Measurements from ENCODE around the gene PPP2R5C. TPM values are rescaled to one million over a fixed set of nuclear protein-coding genes. Genes with fewer than 3 reads are reported as not detected.

PPP2R5C gene
- polyA plus RNA-seq, 3 donors, result 61.9 to 72.5 (median 64.0) TPM

DNA sequence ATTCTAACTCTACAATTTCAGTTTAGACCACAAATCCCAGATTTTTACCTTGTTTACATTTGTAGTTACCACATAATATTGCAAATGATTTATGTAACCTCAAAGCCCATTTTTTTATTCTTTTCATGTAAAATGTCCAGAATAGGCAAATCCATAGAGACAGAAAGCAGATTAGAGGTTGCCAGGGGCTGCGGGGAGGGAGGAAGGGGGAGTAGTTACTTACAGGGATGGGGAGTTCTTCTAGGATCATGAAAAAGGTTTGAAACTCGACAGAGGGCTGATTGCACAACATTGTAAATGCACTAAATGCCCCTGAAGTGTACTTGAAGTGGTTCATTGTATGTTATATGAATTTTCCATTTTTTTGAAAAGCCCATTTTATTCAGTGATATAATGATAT lies 66.5 kb downstream of the PPP2R5C start:
- no peak overlapping the region for H2AFZ ChIP-seq (ENCODE audit: insufficient read depth, low read depth, low read length, poor library complexity, severe bottlenecking)
- peaks cover 46 to 52% of the 10 kb centered on the region in 2 donors for H3K36me3 Mint-ChIP-seq

GRCh38 chr14:101830271-101830670 lies 68.8 kb downstream of the PPP2R5C start:
- no peaks in the 10 kb centered on the region for H3K9me3 ChIP-seq (replicated peaks in 1 of 2; ENCODE audit: control insufficient read depth in 1 of 2, insufficient read depth in 1 of 2, low read length in 2 of 2)
- no peak for TF ChIP-seq CTCF (IDR thresholded peaks at IDR 0.05)
- no peak overlapping the region for H3K27ac ChIP-seq (ENCODE audit: low read depth in 1 of 2, low read length in 2 of 2)
- H3K79me2 ChIP-seq (ENCODE audit: insufficient read depth, low read length), result peaks cover 100% of the 10 kb centered on the region
- H3K9me3 Mint-ChIP-seq, result peaks cover 0 to 3% (median 0%) of the 10 kb centered on the region in 7 donors
- H3K36me3 Mint-ChIP-seq, result peaks cover 50 to 65% of the 10 kb centered on the region in 2 donors
- H3K27me3 ChIP-seq (ENCODE audit: control insufficient read depth in 2 of 2, insufficient read depth in 2 of 2, low read length in 2 of 2), result no peaks in the 10 kb centered on the region
- no peak overlapping the region for H3K4me2 ChIP-seq (replicated peaks; ENCODE audit: extremely low read depth, low read length, poor library complexity, severe bottlenecking)
- H3K4me1 Mint-ChIP-seq, result peaks cover 26% of the 10 kb centered on the region
- no peaks in the 10 kb centered on the region for H3K27me3 Mint-ChIP-seq (ENCODE audit: low read depth in 3 of 3)
- H3K27ac Mint-ChIP-seq, result no peak overlapping the region
- no peak for DNase-seq
- intact Hi-C loops (cut with micrococcal nuclease), result loop anchor here in 1 of 2 donors (5.0 kb wide), 1 partner anchor 58 kb away; no protein-coding TSS in a partner anchor
- H2AFZ ChIP-seq (ENCODE audit: insufficient read depth, low read depth, low read length, poor library complexity, severe bottlenecking), result no peak overlapping the region
- H3K4me3 ChIP-seq (replicated peaks in 1 of 3; ENCODE audit: low read depth in 2 of 3, low read length in 3 of 3), result no peak overlapping the region
- no peak overlapping the region for H3K9ac ChIP-seq (ENCODE audit: insufficient read depth, low read length, poor library complexity, severe bottlenecking)
- peaks cover 15 to 64% of the 10 kb centered on the region in 2 donors for H3K36me3 ChIP-seq (replicated peaks in 1 of 2; ENCODE audit: control insufficient read depth in 1 of 2, insufficient read depth in 2 of 2, low read length in 2 of 2)
- peaks cover 20 to 25% of the 10 kb centered on the region in 2 donors for H3K4me1 ChIP-seq (ENCODE audit: control insufficient read depth in 1 of 2, insufficient read depth in 2 of 2, low read length in 2 of 2)
- peaks cover 60% of the 10 kb centered on the region for H4K20me1 ChIP-seq (ENCODE audit: insufficient read depth, low read length)
- 96% methylated on average over 2 of the region's 4 CpGs for WGBS (ENCODE audit: insufficient coverage)
- no peak overlapping the region for H3K4me3 Mint-ChIP-seq

More for the DNA sequence above, 66.5 kb downstream of the PPP2R5C start:
- no peaks in the 10 kb centered on the region for H3K27me3 ChIP-seq (ENCODE audit: control insufficient read depth in 2 of 2, insufficient read depth in 2 of 2, low read length in 2 of 2)
- H3K27ac ChIP-seq (ENCODE audit: low read depth in 1 of 2, low read length in 2 of 2), result peak overlapping the region in 1 of 2 donors; percentile 39
- no peak overlapping the region for H3K4me3 ChIP-seq (replicated peaks in 1 of 3; ENCODE audit: low read depth in 2 of 3, low read length in 3 of 3)
- Mint-ChIP-seq H3K27ac (peak overlapping the region in 4 of 7 donors; percentile 9 to 76 (median 50)), H3K9me3 (peaks cover 0 to 3% (median 0%) of the 10 kb centered on the region in 7 donors), H3K4me1 (peaks cover 48% of the 10 kb centered on the region), H3K4me3 (no peak overlapping the region), H3K27me3 (ENCODE audit: low read depth in 3 of 3) (no peaks in the 10 kb centered on the region)
- peaks cover 38% of the 10 kb centered on the region for H4K20me1 ChIP-seq (ENCODE audit: insufficient read depth, low read length)
- H3K36me3 ChIP-seq (replicated peaks in 1 of 2; ENCODE audit: control insufficient read depth in 1 of 2, insufficient read depth in 2 of 2, low read length in 2 of 2), result peaks cover 12 to 46% of the 10 kb centered on the region in 2 donors
- 75% methylated on average over 1 of the region's 2 CpGs for WGBS (ENCODE audit: insufficient coverage)
- H3K4me2 ChIP-seq (replicated peaks; ENCODE audit: extremely low read depth, low read length, poor library complexity, severe bottlenecking), result no peak overlapping the region
- H3K4me1 ChIP-seq (ENCODE audit: control insufficient read depth in 1 of 2, insufficient read depth in 2 of 2, low read length in 2 of 2), result peaks cover 41 to 44% of the 10 kb centered on the region in 2 donors
- intact Hi-C loops (cut with micrococcal nuclease), result loop anchor here in 1 of 2 donors (10.0 kb wide), 1 partner anchor 47 kb away; no protein-coding TSS in a partner anchor
- peaks cover 89% of the 10 kb centered on the region for H3K79me2 ChIP-seq (ENCODE audit: insufficient read depth, low read length)
- H3K9ac ChIP-seq (ENCODE audit: insufficient read depth, low read length, poor library complexity, severe bottlenecking), result no peak overlapping the region
- H3K9me3 ChIP-seq (replicated peaks in 1 of 2; ENCODE audit: control insufficient read depth in 1 of 2, insufficient read depth in 1 of 2, low read length in 2 of 2), result no peaks in the 10 kb centered on the region
- no peak for DNase-seq
- TF ChIP-seq CTCF (IDR thresholded peaks at IDR 0.05), result no peak

All from CD14-positive monocyte (primary cell).